ENCODE results near the gene AMT. TPM values are rescaled to one million over a fixed set of nuclear protein-coding genes. Genes with fewer than 3 reads are reported as not detected.

The AMT gene
- total RNA-seq, 1 experiment from 2014 or later = 66.6 TPM

GRCh38 chr3:49371946-49372345, 50.3 kb downstream of the AMT start:
- Mint-ChIP-seq H3K36me3 (peaks cover 56% of the 10 kb centered on the region), H3K4me1 (no peaks in the 10 kb centered on the region; the same call in 1 of the 2 replicates), H3K27ac (no peak overlapping the region), H3K9me3 (no peaks in the 10 kb centered on the region), H3K4me3 (no peak overlapping the region), H3K27me3 (ENCODE audit: low read depth) (no peaks in the 10 kb centered on the region)
- DNase-seq (ENCODE audit: low spot score) (no peak), ATAC-seq (no peak)
- POLR2A ChIA-PET = interaction anchor here (0.5 kb wide), 1 partner anchor 11 kb away, joined by 3 read pairs; no protein-coding TSS in a partner anchor
- CTCF ChIA-PET = interaction anchor here (0.6 kb wide), 1 partner anchor 63 kb away, joined by 3 read pairs; no protein-coding TSS in a partner anchor
- TF ChIP-seq NR3C1 (CRISPR knock-in tag; conservative IDR thresholded peaks at IDR 0.05; ENCODE audit: low read depth) = no peak
- TF ChIP-seq ZMAT4 (CRISPR knock-in tag; IDR thresholded peaks at IDR 0.05) = no peak
- TF ChIP-seq, protein P1, sequence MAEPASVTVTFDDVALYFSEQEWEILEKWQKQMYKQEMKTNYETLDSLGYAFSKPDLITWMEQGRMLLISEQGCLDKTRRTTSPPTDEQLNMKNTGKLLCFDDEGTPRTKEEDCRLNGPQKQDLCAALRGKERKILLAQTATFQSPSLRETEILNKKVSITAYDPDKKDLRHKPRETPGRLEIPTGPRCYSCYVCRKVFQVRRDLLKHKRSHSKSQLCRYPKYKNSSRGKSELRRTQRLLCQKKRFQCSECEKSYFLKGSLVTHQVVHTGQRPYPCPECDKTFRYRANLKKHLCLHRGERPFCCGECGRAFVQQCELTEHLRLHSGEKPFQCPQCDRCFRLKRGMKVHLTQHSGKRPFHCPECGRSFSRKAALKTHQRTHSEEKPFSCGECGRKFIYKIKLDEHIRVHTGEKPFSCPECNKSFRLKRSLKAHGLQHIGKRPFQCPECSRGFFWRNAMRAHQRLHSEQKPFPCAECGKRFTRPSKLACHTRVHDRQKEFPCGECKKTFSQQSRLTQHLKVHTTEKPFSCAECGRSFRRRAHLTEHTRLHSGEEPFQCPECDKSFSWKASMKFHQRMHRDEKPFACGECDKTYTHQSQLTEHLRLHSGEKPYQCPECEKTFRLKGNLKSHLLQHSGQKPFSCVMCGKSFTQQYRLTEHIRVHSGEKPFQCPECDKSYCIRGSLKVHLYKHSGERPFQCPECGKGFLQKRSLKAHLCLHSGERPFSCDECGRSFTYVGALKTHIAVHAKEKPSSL (CRISPR knock-in tag; conservative IDR thresholded peaks at IDR 0.05) = no peak
- TF ChIP-seq PREB (CRISPR knock-in tag; IDR thresholded peaks at IDR 0.05; ENCODE audit: borderline replicate concordance) = no peak
- TF ChIP-seq OVOL2 (CRISPR knock-in tag; IDR thresholded peaks at IDR 0.05; ENCODE audit: borderline replicate concordance) = no peak
- no peak for TF ChIP-seq ZNF671 (CRISPR knock-in tag; IDR thresholded peaks at IDR 0.05)
- TF ChIP-seq, protein P2, sequence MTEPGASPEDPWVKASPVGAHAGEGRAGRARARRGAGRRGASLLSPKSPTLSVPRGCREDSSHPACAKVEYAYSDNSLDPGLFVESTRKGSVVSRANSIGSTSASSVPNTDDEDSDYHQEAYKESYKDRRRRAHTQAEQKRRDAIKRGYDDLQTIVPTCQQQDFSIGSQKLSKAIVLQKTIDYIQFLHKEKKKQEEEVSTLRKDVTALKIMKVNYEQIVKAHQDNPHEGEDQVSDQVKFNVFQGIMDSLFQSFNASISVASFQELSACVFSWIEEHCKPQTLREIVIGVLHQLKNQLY (CRISPR knock-in tag; IDR thresholded peaks at IDR 0.05) = no peak
- TF ChIP-seq SP1 (CRISPR knock-in tag; conservative IDR thresholded peaks at IDR 0.05) = no peak
- no peak for TF ChIP-seq ZNF416 (CRISPR knock-in tag; IDR thresholded peaks at IDR 0.05)
- no peak for TF ChIP-seq ARID4B (CRISPR knock-in tag; IDR thresholded peaks at IDR 0.05; ENCODE audit: borderline replicate concordance)
- no peak for TF ChIP-seq ZBTB43 (CRISPR knock-in tag; IDR thresholded peaks at IDR 0.05)
- TF ChIP-seq MAX (CRISPR knock-in tag; IDR thresholded peaks at IDR 0.05) = no peak
- TF ChIP-seq ERG (CRISPR knock-in tag; IDR thresholded peaks at IDR 0.05) = no peak
